Epithelial cell of proximal tubule (primary cell): ENCODE measurements around the gene APOLD1. TPM values are rescaled to one million over a fixed set of nuclear protein-coding genes. Genes with fewer than 3 reads are reported as not detected.

Experiments
- DNase-seq: peaks from one replicate; pipeline ENCODE4 v3.0.0-alpha.2; 2011; ENCODE audit warnings: low read depth
- H3K4me3 ChIP-seq: 2 replicates; pipeline ENCODE4 v1.5.1; 2011; ENCODE audit warnings: low read depth, mild to moderate bottlenecking, low read length
- total RNA-seq: library from RNA; depleted of rRNA; stranded (reverse); fragments of >200 nt; gene quantifications from 2 replicates; pipeline ENCODE4 v1.2.3, GENCODE V29; 2015
- TF ChIP-seq, protein P1 (sequence below): conservative IDR thresholded peaks from 2 replicates; pipeline ENCODE4 v1.5.1; 2012; ENCODE audit warnings: low read depth, mild to moderate bottlenecking, low read length

APOLD1 gene
- total RNA-seq, 1 donor from 2014 or later: 3.1 TPM

DNA sequence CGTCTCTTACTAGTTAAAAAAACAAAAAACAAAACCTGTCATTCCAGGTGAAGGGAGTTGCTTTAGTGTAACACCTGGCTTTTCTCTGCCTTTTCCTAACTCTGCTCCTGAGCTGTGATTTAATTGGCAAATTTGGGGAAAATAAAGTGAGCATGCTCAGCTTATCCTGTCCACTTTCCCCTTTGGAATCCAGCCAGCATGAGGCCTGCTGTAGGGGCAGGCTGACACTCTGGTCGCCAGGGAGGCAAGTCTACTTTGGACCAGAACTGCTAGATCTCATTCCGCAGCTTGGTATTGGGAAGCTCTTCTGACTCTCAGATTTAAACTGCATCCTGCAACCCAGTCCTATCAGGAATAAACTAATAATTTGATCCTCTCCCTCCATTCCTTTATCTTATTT lies 38.2 kb upstream of the APOLD1 start:
- no peak overlapping the region for H3K4me3 ChIP-seq
- TF ChIP-seq, protein P1, sequence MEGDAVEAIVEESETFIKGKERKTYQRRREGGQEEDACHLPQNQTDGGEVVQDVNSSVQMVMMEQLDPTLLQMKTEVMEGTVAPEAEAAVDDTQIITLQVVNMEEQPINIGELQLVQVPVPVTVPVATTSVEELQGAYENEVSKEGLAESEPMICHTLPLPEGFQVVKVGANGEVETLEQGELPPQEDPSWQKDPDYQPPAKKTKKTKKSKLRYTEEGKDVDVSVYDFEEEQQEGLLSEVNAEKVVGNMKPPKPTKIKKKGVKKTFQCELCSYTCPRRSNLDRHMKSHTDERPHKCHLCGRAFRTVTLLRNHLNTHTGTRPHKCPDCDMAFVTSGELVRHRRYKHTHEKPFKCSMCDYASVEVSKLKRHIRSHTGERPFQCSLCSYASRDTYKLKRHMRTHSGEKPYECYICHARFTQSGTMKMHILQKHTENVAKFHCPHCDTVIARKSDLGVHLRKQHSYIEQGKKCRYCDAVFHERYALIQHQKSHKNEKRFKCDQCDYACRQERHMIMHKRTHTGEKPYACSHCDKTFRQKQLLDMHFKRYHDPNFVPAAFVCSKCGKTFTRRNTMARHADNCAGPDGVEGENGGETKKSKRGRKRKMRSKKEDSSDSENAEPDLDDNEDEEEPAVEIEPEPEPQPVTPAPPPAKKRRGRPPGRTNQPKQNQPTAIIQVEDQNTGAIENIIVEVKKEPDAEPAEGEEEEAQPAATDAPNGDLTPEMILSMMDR: no peak
- no peak for DNase-seq

- TF ChIP-seq, protein P1: no peak
- H3K4me3 ChIP-seq: no peak overlapping the region
- no peak for DNase-seq
These were observed 37.4 kb upstream of the APOLD1 start for GRCh38 chr12:12748044-12748443.

DNA sequence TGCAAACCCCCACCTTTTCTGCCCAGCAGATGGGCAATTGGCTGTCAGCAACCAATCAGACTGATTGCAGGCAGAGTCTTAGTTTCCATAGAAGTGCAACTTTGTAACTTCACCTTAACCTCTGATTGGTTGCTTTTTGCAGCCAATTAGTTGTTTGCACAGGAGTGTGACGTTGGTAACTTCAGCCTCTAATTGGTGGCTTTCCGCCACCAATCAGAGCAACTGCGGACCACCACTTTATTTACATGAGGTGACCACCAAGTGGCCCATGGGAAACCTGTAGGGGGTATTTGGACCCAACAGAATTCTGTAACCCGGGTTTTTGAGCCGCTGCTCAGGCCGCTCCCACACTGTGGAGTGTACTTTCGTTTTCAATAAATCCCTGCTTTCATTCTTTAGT lies 36.0 kb upstream of the APOLD1 start:
- TF ChIP-seq, protein P1: no peak
- H3K4me3 ChIP-seq: no peak overlapping the region
- no peak for DNase-seq

DNA sequence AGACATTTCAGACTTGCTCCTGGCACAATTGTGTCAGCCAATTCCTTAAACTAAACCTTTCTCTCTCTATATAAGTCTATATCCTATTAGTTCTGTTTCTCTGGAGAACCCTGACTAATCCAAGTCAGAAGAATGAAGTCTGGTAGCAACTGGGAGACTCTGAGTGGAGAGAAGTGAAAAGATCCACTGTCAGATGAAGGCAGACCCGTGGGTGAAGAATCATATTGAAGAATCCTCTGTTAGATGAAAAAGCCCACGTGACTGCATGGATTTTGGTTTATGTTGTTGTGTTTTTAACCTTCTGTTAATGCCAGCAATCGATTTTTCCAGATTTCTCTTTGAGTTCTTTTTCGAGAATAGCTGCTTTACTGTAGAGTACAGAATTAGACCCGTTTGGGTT lies 29.5 kb upstream of the APOLD1 start:
- TF ChIP-seq, protein P1: no peak
- H3K4me3 ChIP-seq: no peak overlapping the region
- no peak for DNase-seq

GRCh38 chr12:12757121-12757520 lies 28.3 kb upstream of the APOLD1 start:
- H3K4me3 ChIP-seq: no peak overlapping the region
- DNase-seq: no peak
- TF ChIP-seq, protein P1: no peak

- no peak overlapping the region for H3K4me3 ChIP-seq
- no peak for DNase-seq
- TF ChIP-seq, protein P1: no peak
These were observed 26.1 kb upstream of the APOLD1 start for GRCh38 chr12:12759234-12759915.

- TF ChIP-seq, protein P1: no peak
- H3K4me3 ChIP-seq: no peak overlapping the region
- no peak for DNase-seq
These were observed 20.6 kb upstream of the APOLD1 start for GRCh38 chr12:12764824-12765223.
